TTC549 (cell line): ENCODE data around the gene STX16.
"Not testable (repeated sequence)": the region's sequence is repeated elsewhere in the genome, so short reads cannot be mapped to it uniquely, and the experiment has no call there.

Source experiments
- FAIRE-seq: peaks from 2 replicates; lab custom pipeline; 2012; peaks lifted over from hg19 to GRCh38; lab: Jason Lieb, UNC

The STX16 gene

DNA sequence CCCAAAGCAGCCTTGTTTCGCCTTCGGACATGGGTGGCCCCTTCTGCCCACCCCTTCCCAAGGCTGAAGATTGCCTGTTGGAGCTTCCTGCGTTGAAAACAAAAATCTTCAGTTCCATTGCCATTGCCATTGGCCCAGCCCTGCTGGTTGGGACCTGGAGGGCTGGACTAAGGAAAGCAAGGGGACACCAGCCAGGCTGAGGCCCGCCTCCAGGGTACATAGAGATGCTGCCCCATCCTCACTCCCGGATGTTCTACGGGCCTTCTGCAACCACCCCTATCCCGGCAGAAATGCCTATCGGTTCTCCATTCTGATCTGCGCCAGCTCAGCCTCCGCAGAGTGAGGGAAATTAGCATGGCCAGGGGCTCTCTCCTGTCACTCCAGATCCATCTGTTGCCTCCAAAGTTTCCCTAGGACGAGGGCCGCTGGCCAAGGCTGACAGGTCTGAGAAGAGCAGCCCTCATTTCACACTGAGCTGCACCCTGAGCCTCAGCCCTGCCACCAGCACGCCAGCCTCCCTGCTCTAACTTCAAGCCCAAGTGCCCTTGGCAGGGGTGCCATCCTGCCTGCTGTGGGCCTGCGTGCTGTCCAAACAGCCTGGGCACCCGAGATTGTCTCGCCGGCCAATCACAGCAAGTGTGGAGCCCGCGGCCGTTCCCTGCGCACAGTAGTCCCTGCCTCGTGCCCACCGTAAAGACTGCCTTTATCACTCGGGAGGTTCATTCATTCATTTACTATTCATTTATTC lies 13.4 kb upstream of the STX16 start:
- FAIRE-seq, result no peak

GRCh38 chr20:58638467-58639181 lies 12.5 kb upstream of the STX16 start:
- FAIRE-seq, result no peak

DNA sequence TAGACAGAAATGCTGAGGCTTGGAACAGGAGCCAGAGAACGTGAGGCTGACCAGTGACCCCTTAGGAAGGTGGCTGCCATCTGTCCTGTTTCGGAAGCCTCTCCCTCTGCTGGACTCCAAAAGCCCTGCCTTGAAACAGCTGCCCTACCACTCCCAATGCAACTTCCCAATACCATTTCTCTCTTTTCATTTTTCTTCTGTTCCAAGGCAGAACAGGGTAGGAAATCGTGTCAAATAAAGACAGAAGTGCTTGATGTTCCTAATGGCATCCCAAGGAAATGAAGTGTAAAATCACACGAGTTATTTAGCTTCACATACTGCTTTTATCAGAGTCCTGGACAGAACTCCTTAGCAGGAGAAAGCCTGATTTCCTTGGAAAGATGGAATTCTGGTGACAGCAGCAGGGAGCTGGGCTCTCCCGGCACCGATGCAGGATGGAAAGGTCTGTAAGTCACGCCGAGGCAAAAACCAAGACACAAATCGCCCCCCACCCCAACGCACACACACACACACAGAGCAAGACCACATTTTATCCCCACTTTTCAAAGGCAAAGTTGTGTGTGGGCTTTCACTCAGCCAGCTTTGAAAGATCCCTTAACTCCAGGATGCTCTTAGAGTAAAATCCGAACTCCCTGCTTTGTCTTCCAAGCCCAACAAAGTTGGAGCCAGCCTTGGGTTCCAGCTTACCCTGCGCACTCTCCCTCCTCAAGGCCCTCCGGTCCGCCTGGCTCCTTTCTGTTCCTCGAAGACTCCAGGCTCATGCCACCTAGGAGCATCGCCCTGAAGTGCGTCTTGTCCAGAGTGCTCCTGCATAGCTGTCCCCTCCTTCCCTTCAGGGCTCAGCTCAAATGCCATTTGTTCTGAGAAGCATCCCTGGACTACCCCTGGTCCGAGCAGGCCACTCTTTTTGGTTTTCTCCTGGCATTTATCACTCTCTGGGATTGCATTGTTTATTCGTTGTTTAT lies 11.6 kb upstream of the STX16 start:
- no peak for FAIRE-seq

- FAIRE-seq, result no peak
These were observed 10.6 kb upstream of the STX16 start for GRCh38 chr20:58640446-58640845.

GRCh38 chr20:58642441-58642840 lies 8.6 kb upstream of the STX16 start:
- FAIRE-seq, result no peak

- FAIRE-seq, result not testable (repeated sequence)
These were observed 8.2 kb upstream of the STX16 start for GRCh38 chr20:58642896-58643295.

DNA sequence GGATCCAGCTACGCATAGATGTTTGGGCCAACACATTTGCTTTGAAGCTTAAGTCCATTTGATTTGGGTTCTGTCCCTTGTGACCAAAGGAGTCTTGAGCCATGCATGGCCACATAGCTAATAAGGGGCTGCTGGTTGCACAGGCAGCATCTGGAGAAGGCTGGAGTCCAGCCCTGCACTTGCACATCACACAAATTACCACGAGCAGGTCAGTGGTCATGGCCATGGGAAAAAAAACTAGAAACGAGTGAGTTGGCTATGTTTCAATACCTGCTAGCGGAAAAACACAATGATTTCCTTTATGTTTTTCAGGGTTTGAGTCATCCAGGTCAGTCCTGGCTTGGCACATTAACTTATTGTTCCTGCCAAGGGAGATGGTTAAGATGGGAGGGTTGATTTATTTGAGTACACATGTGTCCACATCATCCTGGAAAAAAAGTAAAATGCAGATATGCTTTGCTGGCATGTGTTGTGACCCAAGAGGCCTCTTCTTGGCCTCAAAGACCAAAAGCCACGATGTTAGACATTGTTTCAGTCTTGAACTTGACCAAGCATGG lies 5.6 kb upstream of the STX16 start:
- FAIRE-seq, result no peak

DNA sequence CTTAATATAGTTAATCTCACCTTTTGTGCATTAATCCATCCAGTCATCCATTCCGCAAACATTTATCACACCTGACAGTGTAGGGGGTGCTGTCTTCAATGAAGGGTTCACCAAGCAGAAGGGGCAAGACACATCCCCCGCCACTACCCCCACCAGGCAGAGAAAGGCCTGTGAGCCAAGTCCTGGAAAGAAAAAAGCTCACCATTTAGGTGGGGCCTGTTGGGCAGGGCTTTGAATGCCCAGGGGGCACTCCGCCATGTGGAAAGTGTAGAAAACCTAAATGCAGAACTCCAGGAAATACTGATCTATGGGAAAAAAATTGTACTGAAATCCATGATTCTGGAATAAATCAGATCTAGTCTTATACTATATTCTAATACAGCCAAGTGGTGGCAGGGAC lies 4.8 kb upstream of the STX16 start:
- FAIRE-seq, result no peak

DNA sequence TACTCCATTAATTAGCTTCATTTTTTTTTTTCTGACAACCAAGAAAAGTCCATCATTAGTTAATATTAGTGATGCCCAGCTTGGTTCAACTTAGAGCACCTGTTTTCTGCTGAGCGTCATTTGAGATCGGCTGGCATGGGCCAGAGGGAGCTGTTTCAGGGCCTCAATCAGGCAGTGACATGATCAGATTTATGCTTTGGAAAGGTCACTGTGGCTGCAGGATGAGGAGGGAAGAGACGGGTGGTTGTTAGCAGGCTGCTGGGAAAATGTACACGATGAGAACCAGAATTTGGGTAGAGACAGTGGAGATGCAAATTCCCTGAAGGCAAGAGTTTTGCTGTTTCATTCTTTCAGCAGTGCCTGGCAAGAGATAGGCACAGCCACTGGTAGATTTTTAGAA lies 4.4 kb upstream of the STX16 start:
- FAIRE-seq, result no peak

GRCh38 chr20:58647162-58647795 lies 3.8 kb upstream of the STX16 start:
- FAIRE-seq, result no peak

DNA sequence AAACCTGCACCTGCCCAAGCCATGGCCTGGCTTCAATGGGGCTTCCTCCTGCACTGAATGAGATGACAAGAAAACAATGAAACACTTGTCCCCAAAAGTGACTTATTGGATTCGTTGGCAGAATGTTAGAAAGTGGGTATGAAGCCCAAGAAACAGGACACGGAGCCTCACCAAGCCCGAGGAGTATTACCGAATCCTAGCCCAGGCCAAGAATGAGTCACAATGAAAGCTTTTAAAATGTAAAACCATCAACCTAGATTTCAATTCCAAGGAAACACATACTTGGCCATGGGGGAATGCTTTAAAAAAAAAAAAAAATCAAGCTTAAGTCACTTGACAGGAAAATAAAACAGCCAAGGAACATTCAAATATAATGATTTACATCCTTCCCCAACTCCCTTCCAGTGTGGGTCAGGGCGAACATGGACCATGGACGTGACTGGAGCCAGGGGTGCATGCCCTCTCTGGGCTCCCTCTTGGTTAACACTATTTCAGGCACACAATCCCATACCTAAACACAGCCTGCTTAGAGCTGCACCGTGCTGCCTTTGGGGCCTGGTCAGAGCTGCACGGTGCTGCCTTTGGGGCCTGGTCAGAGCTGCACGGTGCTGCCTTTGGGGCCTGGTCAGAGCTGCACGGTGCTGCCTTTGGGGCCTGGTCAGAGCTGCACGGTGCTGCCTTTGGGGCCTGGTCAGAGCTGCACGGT lies 3.1 kb upstream of the STX16 start:
- no peak for FAIRE-seq

GRCh38 chr20:58648502-58648825 lies 2.6 kb upstream of the STX16 start:
- FAIRE-seq, result not testable (repeated sequence)

DNA sequence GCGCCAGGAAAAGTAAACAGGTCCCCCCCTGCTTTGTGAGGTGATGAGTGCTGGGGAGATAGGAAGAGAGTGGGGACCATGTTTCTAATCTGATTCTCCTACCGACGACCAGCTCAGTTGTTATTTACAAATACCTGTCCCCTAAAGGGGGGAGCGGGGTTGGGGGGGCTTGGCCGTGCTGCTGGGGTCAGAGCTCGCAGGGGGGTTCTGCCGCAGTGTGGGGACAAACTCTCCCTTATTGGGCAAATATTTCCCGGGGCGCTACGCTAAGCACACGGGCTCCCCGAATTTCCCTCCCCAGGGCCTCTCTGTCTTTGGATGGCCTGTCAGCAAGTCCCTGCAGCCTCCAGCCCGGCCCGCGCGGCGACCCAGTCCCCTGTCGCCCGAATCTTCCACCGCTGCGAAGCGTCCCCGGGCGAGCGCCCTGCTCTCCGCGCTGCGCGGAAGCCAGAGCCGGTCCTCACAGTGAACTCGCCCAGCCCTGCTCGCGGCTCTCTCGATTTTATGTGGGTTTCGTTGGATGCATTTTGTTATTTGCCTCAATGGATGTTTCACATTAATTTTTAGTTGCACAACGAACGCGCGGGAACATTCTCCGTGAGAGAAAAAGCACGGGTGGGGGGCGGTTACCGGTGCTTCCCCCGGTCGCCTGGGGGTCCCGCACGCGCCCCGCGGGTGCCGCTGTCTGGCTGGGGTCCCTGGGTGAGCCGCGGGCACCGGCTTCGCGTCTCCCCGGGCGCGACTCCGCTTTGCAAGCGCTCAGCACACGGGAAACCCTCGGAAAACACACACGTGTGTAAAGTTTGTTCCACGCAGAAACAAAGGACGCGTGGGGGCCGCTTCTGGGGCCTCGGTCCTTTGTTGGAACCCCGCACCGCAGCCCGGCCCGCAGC lies 1.5 kb upstream of the STX16 start:
- FAIRE-seq, result no peak

GRCh38 chr20:58650181-58650775 lies 805 bp upstream of the STX16 start:
- no peak for FAIRE-seq

DNA sequence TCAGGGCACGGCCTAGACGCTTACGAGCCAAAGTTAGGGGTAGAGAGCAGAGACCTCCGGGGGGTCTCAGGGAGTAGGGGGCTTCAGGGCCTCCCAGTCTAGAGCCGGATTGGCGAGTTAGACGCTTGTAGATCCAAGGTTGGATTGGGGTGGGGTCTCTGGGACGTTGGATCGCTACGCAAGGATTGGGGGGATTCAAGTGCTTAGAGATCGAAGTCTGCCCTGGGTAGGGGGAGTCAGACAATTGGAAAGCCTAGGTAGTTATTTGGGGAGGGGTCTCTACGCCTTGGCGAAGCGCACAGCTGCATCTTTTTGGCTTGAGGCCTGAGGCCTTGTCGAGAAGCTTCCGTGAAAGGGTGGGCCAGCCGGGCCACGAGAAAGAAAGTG lies 469 bp downstream of the STX16 start:
- FAIRE-seq, result no peak

GRCh38 chr20:58651946-58652605 lies 993 bp downstream of the STX16 start:
- FAIRE-seq, result no peak

DNA sequence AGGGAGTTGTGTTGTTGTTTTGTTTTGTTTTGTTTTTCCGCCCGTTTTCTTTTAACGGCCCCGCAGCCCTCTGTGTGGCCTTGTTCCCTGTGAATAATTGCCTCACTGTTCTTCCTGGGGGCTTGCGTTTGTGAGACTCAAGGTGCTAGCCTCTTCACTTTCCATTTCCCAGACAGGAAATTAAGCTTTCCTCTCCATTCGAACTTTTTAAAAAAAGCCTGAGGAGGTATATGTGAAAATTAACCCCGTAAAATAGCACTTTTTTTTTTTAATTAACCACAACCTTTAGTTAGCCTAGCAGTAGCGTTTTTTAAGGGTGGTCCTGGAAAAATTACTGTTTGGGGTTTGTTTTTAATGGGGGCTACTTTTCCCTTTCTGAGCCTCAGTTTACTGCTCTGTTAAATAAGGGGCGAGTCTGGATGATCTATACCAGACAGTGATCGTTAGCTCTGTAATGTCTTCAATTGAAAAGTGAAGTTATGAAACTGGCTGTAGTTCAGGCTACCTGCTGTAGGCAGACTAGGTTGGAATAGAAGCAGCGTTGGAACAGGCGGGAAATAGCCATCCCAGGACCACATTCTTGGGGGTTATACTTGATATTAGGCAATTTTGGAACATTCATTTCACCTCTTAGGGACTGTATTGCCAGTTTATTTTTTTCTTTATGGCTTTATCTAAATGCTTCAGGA lies 1.7 kb downstream of the STX16 start:
- no peak for FAIRE-seq

DNA sequence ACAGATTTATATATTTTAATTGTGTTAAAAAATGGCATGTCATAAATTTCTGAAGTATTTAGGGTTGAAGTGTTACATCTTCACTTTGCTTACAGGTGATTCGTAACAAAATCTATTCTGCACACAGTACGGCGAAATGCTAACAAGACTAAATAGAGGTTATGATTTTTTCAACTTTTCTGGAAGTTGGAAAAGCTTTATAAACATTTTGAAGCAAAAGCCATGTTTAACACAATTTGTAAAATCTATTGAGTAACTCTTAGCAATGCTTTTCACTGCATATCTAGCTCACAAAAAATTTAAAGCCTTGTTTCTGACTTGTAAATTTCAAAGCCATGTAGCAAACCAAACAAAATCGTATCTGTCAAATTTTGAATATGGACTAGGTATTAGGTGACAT lies 3.3 kb downstream of the STX16 start:
- no peak for FAIRE-seq
